Vagina (tissue), 2 donors: ENCODE data around the gene CISTR.

Experiments used
- POLR2A ChIP-seq, 2 donors: fragments of 450-650 bp; IDR thresholded peaks; one replicate each; pipeline ENCODE4 v1.6.1; 2017; ENCODE audit warnings: antibody characterized with exemption in 2 of 2, mild to moderate bottlenecking in 2 of 2, moderate library complexity in 2 of 2
- POLR2AphosphoS5 ChIP-seq, 2 donors: sonication (generic); formaldehyde crosslinking; IDR thresholded peaks; one replicate each; pipeline ENCODE4 v1.9.0; 2017; ENCODE audit warnings: antibody characterized with exemption in 2 of 2, mild to moderate bottlenecking in 2 of 2, low read depth in 1 of 2; ENCODE audit not compliant: insufficient read depth in 1 of 2
- TF ChIP-seq, protein P1 (sequence below), 3 experiments: fragments of 450-650 bp in 2 of 3; fragments of 200-600 bp in 1 of 3; sonication (generic) in 1 of 3; IDR thresholded peaks; one replicate each; pipeline ENCODE4 v1.5.1; 2017 to 2019; ENCODE audit warnings: antibody characterized with exemption in 3 of 3, mild to moderate bottlenecking in 2 of 3, moderate library complexity in 2 of 3

DNA sequence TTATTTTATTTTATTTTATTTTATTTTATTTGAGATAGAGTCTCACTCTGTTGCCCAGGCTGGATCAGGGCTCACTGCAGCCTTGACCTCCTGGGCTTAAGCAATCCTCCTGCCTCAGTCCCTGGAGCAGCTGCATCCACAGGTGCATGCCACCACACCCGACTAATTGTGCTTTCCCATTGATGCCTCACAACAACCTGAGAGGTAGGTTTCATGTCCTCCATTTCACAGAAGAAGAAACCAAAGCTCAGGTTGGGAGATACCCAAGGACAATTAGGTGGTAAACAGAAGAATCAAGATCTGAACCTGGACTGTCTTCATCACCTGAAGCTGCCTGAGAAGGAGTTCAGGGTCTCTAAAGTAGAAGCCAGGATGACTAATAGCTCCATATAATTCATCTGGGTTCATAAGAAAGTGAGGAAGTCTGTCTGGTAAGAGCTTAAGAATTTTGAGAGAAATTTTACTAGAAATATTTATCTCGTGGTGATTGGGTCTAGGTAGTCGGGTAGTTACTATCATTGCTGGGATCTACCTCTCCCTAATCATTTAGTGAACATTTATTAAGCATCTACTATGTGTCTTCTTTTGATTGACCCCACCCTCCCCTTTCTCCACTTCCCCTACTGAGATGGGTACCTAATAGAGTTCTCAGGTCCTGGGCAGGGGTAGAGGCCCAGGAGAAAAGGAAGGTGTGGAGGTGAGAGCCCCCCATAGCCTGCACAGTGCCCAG, 52.7 kb downstream of the CISTR start:
- TF ChIP-seq, protein P1, sequence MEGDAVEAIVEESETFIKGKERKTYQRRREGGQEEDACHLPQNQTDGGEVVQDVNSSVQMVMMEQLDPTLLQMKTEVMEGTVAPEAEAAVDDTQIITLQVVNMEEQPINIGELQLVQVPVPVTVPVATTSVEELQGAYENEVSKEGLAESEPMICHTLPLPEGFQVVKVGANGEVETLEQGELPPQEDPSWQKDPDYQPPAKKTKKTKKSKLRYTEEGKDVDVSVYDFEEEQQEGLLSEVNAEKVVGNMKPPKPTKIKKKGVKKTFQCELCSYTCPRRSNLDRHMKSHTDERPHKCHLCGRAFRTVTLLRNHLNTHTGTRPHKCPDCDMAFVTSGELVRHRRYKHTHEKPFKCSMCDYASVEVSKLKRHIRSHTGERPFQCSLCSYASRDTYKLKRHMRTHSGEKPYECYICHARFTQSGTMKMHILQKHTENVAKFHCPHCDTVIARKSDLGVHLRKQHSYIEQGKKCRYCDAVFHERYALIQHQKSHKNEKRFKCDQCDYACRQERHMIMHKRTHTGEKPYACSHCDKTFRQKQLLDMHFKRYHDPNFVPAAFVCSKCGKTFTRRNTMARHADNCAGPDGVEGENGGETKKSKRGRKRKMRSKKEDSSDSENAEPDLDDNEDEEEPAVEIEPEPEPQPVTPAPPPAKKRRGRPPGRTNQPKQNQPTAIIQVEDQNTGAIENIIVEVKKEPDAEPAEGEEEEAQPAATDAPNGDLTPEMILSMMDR (IDR thresholded peaks at IDR 0.05) = no peak
- TF ChIP-seq POLR2A (IDR thresholded peaks at IDR 0.05) = no peak
- no peak for TF ChIP-seq POLR2AphosphoS5 (IDR thresholded peaks at IDR 0.05; ENCODE audit: insufficient read depth in 1 of 2, low read depth in 1 of 2)
